Measurements from ENCODE around the gene CCDC149.

GRCh38 chr4:24913119-24913485 lies 260 bp upstream of the CCDC149 start:
- TF ChIP-seq KLF9 (CRISPR knock-in tag; IDR thresholded peaks at IDR 0.05; ENCODE audit: low read depth) (no peak), KDM5A (IDR thresholded peaks at IDR 0.05; ENCODE audit: borderline replicate concordance, low read length) (no peak), CTCF (CRISPR knock-in tag; IDR thresholded peaks at IDR 0.05) (no peak), MXI1 (IDR thresholded peaks at IDR 0.05; ENCODE audit: borderline replicate concordance, low read depth, low read length) (no peak), BRD4 (CRISPR knock-in tag; IDR thresholded peaks at IDR 0.05) (no peak), ZNF451 (CRISPR knock-in tag; IDR thresholded peaks at IDR 0.05) (no peak), FOSL1 (CRISPR knock-in tag; IDR thresholded peaks at IDR 0.05; ENCODE audit: borderline replicate concordance) (no peak), ZNF3 (CRISPR knock-in tag; IDR thresholded peaks at IDR 0.05) (no peak), EZH2 (conservative IDR thresholded peaks at IDR 0.05; ENCODE audit: low read depth, low read length) (no peak)

Data from HepG2 (cell line).